ENCODE data around the gene SYNE1. TPM values are rescaled to one million over a fixed set of nuclear protein-coding genes. Genes with fewer than 3 reads are reported as not detected.

SYNE1 gene
- total RNA-seq, 1 experiment from 2014 or later: 6.5 TPM

- TF ChIP-seq AFF4 (CRISPR knock-in tag; IDR thresholded peaks at IDR 0.05; ENCODE audit: borderline replicate concordance) (no peak), OVOL2 (CRISPR knock-in tag; IDR thresholded peaks at IDR 0.05; ENCODE audit: borderline replicate concordance) (no peak)
Measured at GRCh38 chr6:152503546-152503945, 133.6 kb downstream of the SYNE1 start (continued).

GRCh38 chr6:152502421-152503188 is 134.6 kb downstream of the SYNE1 start:
- Mint-ChIP-seq H3K27ac (no peak overlapping the region), H3K36me3 (no peaks in the 10 kb centered on the region), H3K4me1 (0 out of 2 replicates have a peak, but pooled peaks cover 2% of the 10 kb centered on the region), H3K4me3 (no peak overlapping the region), H3K27me3 (ENCODE audit: low read depth) (no peaks in the 10 kb centered on the region), H3K9me3 (no peaks in the 10 kb centered on the region)
- ChIA-PET POLR2A (interaction anchor here (0.6 kb wide), 1 partner anchor 402 kb away, joined by 7 read pairs; no protein-coding TSS in a partner anchor), CTCF (no interaction called here)
- no peak for TF ChIP-seq ATF3 (CRISPR knock-in tag; conservative IDR thresholded peaks at IDR 0.05)
- TF ChIP-seq TP53 (CRISPR knock-in tag; IDR thresholded peaks at IDR 0.05): no peak
- TF ChIP-seq CDX4 (CRISPR knock-in tag; IDR thresholded peaks at IDR 0.05; ENCODE audit: borderline replicate concordance): no peak
- TF ChIP-seq ZNF232 (CRISPR knock-in tag; IDR thresholded peaks at IDR 0.05): no peak
- no peak for TF ChIP-seq IRF1 (CRISPR knock-in tag; IDR thresholded peaks at IDR 0.05)
- no peak for TF ChIP-seq ATF2 (CRISPR knock-in tag; IDR thresholded peaks at IDR 0.05; ENCODE audit: borderline replicate concordance, low read depth)
- ATAC-seq (no peak), DNase-seq (ENCODE audit: low spot score) (no peak)

GRCh38 chr6:152499931-152500330 is 137.2 kb downstream of the SYNE1 start:
- ATAC-seq (no peak), DNase-seq (ENCODE audit: low spot score) (no peak)
- H3K27ac Mint-ChIP-seq: no peak overlapping the region
- CTCF ChIA-PET: no interaction called here
- no peaks in the 10 kb centered on the region for H3K9me3 Mint-ChIP-seq
- H3K27me3 Mint-ChIP-seq (ENCODE audit: low read depth): no peaks in the 10 kb centered on the region
- POLR2A ChIA-PET: interaction anchor here (0.6 kb wide), 1 partner anchor 130 kb away, joined by 3 read pairs; no protein-coding TSS in a partner anchor
- H3K4me1 Mint-ChIP-seq: peaks cover 15% of the 10 kb centered on the region
- H3K4me3 Mint-ChIP-seq: no peak overlapping the region
- no peaks in the 10 kb centered on the region for H3K36me3 Mint-ChIP-seq
- TF ChIP-seq NR1H2 (CRISPR knock-in tag; IDR thresholded peaks at IDR 0.05) (no peak), CBFB (CRISPR knock-in tag; IDR thresholded peaks at IDR 0.05; ENCODE audit: low read depth) (no peak), EMX1 (CRISPR knock-in tag; IDR thresholded peaks at IDR 0.05) (no peak), ZNF671 (CRISPR knock-in tag; IDR thresholded peaks at IDR 0.05) (no peak), ESRRA (CRISPR knock-in tag; IDR thresholded peaks at IDR 0.05; ENCODE audit: borderline replicate concordance) (no peak), MXD4 (CRISPR knock-in tag; IDR thresholded peaks at IDR 0.05; ENCODE audit: borderline replicate concordance) (no peak), PREB (CRISPR knock-in tag; IDR thresholded peaks at IDR 0.05; ENCODE audit: borderline replicate concordance) (no peak), ZNF317 (CRISPR knock-in tag; IDR thresholded peaks at IDR 0.05; ENCODE audit: borderline replicate concordance, low read depth) (no peak), ARID4B (CRISPR knock-in tag; IDR thresholded peaks at IDR 0.05; ENCODE audit: borderline replicate concordance) (no peak), ZNF219 (CRISPR knock-in tag; IDR thresholded peaks at IDR 0.05; ENCODE audit: borderline replicate concordance) (no peak), TEAD4 (CRISPR knock-in tag; IDR thresholded peaks at IDR 0.05) (no peak), ETV6 (CRISPR knock-in tag; IDR thresholded peaks at IDR 0.05) (no peak)

Data from WTC11 (cell line).